Natural killer cell (primary cell): ENCODE results near the gene ZDHHC14. TPM values are rescaled to one million over a fixed set of nuclear protein-coding genes. Genes with fewer than 3 reads are reported as not detected.

Source experiments
- ATAC-seq, 3 donors: fragments of 150-1000 bp in 2 of 3; fragments of 200-7000 bp in 1 of 3; cut with Tn5 transposase; 1 replicate in 1 of 3; 2 replicates in 2 of 3; pipeline ENCODE4 v1.10.0; 2021; ENCODE audit warnings: mild to moderate bottlenecking in 2 of 3, moderate library complexity in 2 of 3
- DNase-seq, 2 donors: peaks; one replicate each; pipeline versions ENCODE4 v3.0.0 to v3.0.0-alpha.2; 2013 to 2021; ENCODE audit warnings: mixed read lengths in 1 of 2
- H3K27ac ChIP-seq: one replicate; pipeline ENCODE4 v1.5.1; 2013; ENCODE audit warnings: mild to moderate bottlenecking, low read length
- H3K27me3 ChIP-seq: one replicate; pipeline ENCODE4 v1.6.1; 2013; ENCODE audit warnings: low read length; ENCODE audit not compliant: control insufficient read depth, insufficient read depth
- H3K36me3 ChIP-seq: one replicate; pipeline ENCODE4 v1.6.1; 2013; ENCODE audit warnings: low read length; ENCODE audit not compliant: control insufficient read depth, insufficient read depth
- H3K4me1 ChIP-seq: one replicate; pipeline ENCODE4 v1.6.1; 2013; ENCODE audit warnings: low read length; ENCODE audit not compliant: control insufficient read depth, insufficient read depth
- H3K4me3 ChIP-seq: one replicate; pipeline ENCODE4 v1.5.1; 2013; ENCODE audit warnings: low read length
- H3K9me3 ChIP-seq: one replicate; pipeline ENCODE4 v1.6.1; 2013; ENCODE audit warnings: low read length; ENCODE audit not compliant: control insufficient read depth, insufficient read depth
- H3K27ac Mint-ChIP-seq, 2 donors: one replicate each; pipeline ENCODE4 v1.8.0; 2022; ENCODE audit warnings: mild to moderate bottlenecking in 2 of 2, mixed read lengths in 2 of 2, moderate library complexity in 1 of 2
- H3K27me3 Mint-ChIP-seq, 2 donors: one replicate each; pipeline ENCODE4 v1.8.0; 2022; ENCODE audit warnings: low read depth in 2 of 2, mixed read lengths in 2 of 2
- H3K36me3 Mint-ChIP-seq: one replicate; pipeline ENCODE4 v1.8.0; 2022; ENCODE audit warnings: mixed read lengths
- H3K4me1 Mint-ChIP-seq, 2 donors: one replicate each; pipeline ENCODE4 v1.8.0; 2022; ENCODE audit warnings: mixed read lengths in 2 of 2
- H3K4me3 Mint-ChIP-seq: one replicate; pipeline ENCODE4 v1.8.0; 2022; ENCODE audit warnings: mild to moderate bottlenecking, moderate library complexity, mixed read lengths
- H3K9me3 Mint-ChIP-seq, 2 donors: one replicate each; pipeline ENCODE4 v1.8.0; 2022; ENCODE audit warnings: mixed read lengths in 2 of 2
- WGBS: methylation state at CpG from one replicate; pipeline ENCODE4 v1.1.7; 2013; ENCODE audit warnings: missing lambda C conversion rate; ENCODE audit not compliant: insufficient coverage; 5-methylcytosine and 5-hydroxymethylcytosine counted together
- intact Hi-C: fragments of 100-400 bp; cut with micrococcal nuclease; formaldehyde crosslinking; loops from one replicate; pipeline ENCODE4 v1.14.2; 2022
- total RNA-seq, 4 donors: library from RNA; stranded (reverse); fragments of 120-200 nt in 1 of 4; gene quantifications; one replicate each; pipeline versions ENCODE4 v1.2.3 to v1.2.4, GENCODE V29; 2013 to 2022
- TF ChIP-seq, protein P1 (sequence below): fragments of 200-600 bp; IDR thresholded peaks from one replicate; pipeline ENCODE4 v1.8.0; 2022; ENCODE audit warnings: antibody characterized with exemption

ZDHHC14 gene
- total RNA-seq, 3 donors from 2014 or later (not counting 1 experiment from before 2014, with no cell fraction given), result 6.7 to 11.3 (median 10.6) TPM

DNA sequence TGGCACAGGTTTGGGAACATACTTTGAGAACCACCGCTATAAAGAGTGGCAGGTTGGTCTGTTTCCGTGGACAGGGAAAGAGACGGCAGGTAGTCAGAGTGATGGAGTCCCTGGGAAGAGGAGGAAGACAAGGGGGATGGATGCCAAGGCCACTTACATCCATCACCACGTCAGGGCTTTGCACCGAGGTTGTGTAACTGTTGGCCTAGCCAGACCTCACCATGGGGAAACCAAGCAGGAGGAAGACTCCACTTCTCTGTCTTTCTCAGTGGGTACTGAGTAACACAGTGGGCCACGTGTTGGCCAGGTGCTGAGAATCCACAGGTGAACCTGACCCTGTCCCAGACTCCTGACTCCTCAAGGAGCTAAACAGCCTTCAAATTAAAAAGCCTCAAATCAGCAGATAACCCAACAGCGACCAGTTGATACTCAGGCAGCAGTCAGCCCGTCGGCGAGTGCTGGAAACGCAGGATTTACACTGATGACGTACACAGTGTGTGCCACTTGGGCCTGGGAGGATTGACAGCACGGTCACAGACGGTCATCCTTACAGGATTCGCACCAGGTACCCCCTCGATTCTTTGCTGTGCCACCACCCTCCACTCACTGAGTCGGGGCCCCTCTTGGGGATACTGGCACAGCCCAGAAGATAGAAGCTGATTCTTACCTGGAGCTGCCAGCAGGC, 307.4 kb downstream of the ZDHHC14 start:
- Histone ChIP-seq H3K27ac (no peak overlapping the region), H3K9me3 (no peaks in the 10 kb centered on the region), H3K4me1 (no peaks in the 10 kb centered on the region), H3K27me3 (no peaks in the 10 kb centered on the region), H3K4me3 (no peak overlapping the region), H3K36me3 (no peaks in the 10 kb centered on the region)
- Mint-ChIP-seq H3K4me3 (no peak overlapping the region), H3K9me3 (no peaks in the 10 kb centered on the region), H3K4me1 (no peaks in the 10 kb centered on the region), H3K27ac (no peak overlapping the region), H3K27me3 (peaks cover 0 to 13% of the 10 kb centered on the region in 2 donors), H3K36me3 (no peaks in the 10 kb centered on the region)
- no peak for DNase-seq
- ATAC-seq, result no peak
- TF ChIP-seq, protein P1, sequence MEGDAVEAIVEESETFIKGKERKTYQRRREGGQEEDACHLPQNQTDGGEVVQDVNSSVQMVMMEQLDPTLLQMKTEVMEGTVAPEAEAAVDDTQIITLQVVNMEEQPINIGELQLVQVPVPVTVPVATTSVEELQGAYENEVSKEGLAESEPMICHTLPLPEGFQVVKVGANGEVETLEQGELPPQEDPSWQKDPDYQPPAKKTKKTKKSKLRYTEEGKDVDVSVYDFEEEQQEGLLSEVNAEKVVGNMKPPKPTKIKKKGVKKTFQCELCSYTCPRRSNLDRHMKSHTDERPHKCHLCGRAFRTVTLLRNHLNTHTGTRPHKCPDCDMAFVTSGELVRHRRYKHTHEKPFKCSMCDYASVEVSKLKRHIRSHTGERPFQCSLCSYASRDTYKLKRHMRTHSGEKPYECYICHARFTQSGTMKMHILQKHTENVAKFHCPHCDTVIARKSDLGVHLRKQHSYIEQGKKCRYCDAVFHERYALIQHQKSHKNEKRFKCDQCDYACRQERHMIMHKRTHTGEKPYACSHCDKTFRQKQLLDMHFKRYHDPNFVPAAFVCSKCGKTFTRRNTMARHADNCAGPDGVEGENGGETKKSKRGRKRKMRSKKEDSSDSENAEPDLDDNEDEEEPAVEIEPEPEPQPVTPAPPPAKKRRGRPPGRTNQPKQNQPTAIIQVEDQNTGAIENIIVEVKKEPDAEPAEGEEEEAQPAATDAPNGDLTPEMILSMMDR, result no peak
- 89% methylated on average over 17 of the region's 17 CpGs for WGBS
- intact Hi-C loops, result no loop called here

DNA sequence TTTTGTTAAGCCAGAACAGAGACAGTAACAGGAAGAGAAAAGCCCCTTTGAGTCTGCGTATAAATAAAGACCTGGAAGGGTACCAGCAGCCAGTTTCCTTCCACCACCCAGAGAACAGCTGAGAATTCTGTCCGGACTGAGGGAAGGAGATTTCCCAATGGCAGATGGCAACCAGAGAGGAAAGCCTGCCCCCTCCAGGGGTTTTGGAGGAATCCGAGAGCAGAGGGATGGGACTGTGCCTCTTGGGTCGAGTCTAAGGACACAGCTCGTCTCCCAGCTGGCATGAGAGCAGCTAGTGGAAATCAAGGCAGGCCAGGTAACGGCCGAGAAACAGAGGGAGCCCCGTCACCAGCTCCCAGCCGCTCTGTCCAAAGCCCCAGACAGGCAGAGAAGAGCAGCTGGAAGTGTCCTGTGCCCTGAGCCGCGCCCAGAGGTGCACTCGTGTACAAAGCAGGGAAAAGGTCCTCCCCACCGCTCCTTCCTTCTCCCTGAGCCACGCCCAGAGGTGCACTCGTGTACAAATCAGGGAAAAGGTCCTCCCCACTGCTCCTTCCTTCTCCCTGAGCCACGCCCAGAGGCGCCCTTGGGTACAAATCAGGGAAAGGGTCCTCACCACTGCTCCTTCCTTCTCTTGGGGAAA, 308.1 kb downstream of the ZDHHC14 start:
- Mint-ChIP-seq H3K4me3 (no peak overlapping the region), H3K9me3 (no peaks in the 10 kb centered on the region), H3K36me3 (no peaks in the 10 kb centered on the region), H3K27ac (no peak overlapping the region), H3K27me3 (peaks cover 0 to 13% of the 10 kb centered on the region in 2 donors), H3K4me1 (no peaks in the 10 kb centered on the region)
- H3K4me1 ChIP-seq, result no peaks in the 10 kb centered on the region
- H3K9me3 ChIP-seq, result no peaks in the 10 kb centered on the region
- 77% methylated on average over 16 of the region's 17 CpGs for WGBS
- H3K4me3 ChIP-seq, result no peak overlapping the region
- no peaks in the 10 kb centered on the region for H3K36me3 ChIP-seq
- no peak for DNase-seq
- no peaks in the 10 kb centered on the region for H3K27me3 ChIP-seq
- TF ChIP-seq, protein P1, result no peak
- no peak overlapping the region for H3K27ac ChIP-seq
- no peak for ATAC-seq
- intact Hi-C loops, result no loop called here

DNA sequence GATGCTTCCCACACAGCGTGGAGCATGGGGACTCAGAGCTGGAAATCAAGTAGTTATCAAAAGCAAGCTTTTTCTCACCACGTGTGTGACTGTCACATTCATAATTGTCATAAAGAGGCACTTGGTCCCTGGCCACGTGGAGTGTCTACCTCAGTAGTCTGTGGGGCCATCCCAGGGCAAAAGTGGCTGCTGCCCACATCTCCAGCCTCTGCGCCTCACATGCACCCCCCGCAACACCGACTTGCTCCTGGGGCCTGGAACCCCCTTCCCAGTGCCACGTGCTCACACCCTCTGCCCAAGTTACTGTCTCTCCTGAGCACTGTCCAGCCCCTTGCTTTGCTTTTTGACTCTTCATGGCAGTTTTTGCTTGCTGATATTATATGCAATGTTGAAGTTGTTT, 308.9 kb downstream of the ZDHHC14 start:
- Histone ChIP-seq H3K9me3 (no peaks in the 10 kb centered on the region), H3K4me3 (no peak overlapping the region), H3K4me1 (no peaks in the 10 kb centered on the region), H3K27ac (no peak overlapping the region), H3K27me3 (no peaks in the 10 kb centered on the region), H3K36me3 (no peaks in the 10 kb centered on the region)
- no peak for DNase-seq
- no peak overlapping the region for H3K27ac Mint-ChIP-seq
- no peaks in the 10 kb centered on the region for H3K9me3 Mint-ChIP-seq
- H3K36me3 Mint-ChIP-seq, result no peaks in the 10 kb centered on the region
- no peak for ATAC-seq
- no peak overlapping the region for H3K4me3 Mint-ChIP-seq
- no peaks in the 10 kb centered on the region for H3K4me1 Mint-ChIP-seq
- WGBS, result 83% methylated on average over 7 of the region's 7 CpGs
- H3K27me3 Mint-ChIP-seq, result peaks cover 7 to 14% of the 10 kb centered on the region in 2 donors
- intact Hi-C loops, result no loop called here
- TF ChIP-seq, protein P1, result no peak
